Right lobe of liver (tissue), 5 donors: ENCODE measurements around the gene FCGR3B. TPM values are rescaled to one million over a fixed set of nuclear protein-coding genes. Genes with fewer than 3 reads are reported as not detected.

ENCODE experiments used
- total RNA-seq, 6 experiments: library from RNA; depleted of rRNA in 2 of 6; stranded (reverse); fragments of >200 nt in 2 of 6; fragmentation: NEBNext Ultra II Directional in 3 of 6; extraction: Animal tissue kit (Norgen Biotek cat#: 25700) in 3 of 6; gene quantifications; one replicate each; pipeline versions ENCODE4 v1.1.0 to v1.2.4, GENCODE V29; 2016 to 2023
- donor health status: DM: no; HTN: no; CAD: no.
- donor health status: DM: no; HTN: no; CAD: no.
- donor health status: DM: no; HTN: yes; CAD: no.
- donor health status: DM: no; HTN: yes; CAD: no.

The FCGR3B gene
- total RNA-seq, 6 experiments from 2014 or later: 1.7 to 14.3 (median 3.6) TPM

Other genes starting within 250 kb of the FCGR3B start
- 10 to 100 TPM in 3 of 6 experiments, 1 to 10 TPM in 3; 4.7 to 22.1 (median 13.6) TPM for gene FCGR2A, start 125.7 kb downstream of the FCGR3B start, total RNA-seq
- 1 to 10 TPM in 4 of 6 experiments, under 1 TPM in 2; 0.59 to 3.1 (median 1.6) TPM for gene HSPA6, start 106.6 kb downstream of the FCGR3B start, total RNA-seq
- 100 to 1,000 TPM in 1 of 6 experiments, 10 to 100 TPM in 5; 17.6 to 127 (median 31.2) TPM for gene FCGR3A, start 81.4 kb downstream of the FCGR3B start, total RNA-seq
- 10 to 100 TPM; 15.5 to 30.9 (median 25.0) TPM for gene FCGR2B, start 32.0 kb upstream of the FCGR3B start, total RNA-seq
- gene FCRLA, start 76.1 kb upstream of the FCGR3B start, total RNA-seq: under 1 TPM in 1 of 6 experiments, not detected in 5; 0.20 TPM
- under 1 TPM; 0.14 to 0.99 (median 0.37) TPM for gene FCRLB, start 90.4 kb upstream of the FCGR3B start, total RNA-seq
- 1 to 10 TPM; 4.0 to 7.1 (median 4.7) TPM for gene DUSP12, start 118.6 kb upstream of the FCGR3B start, total RNA-seq
- gene ATF6, start 135.1 kb upstream of the FCGR3B start, total RNA-seq: 10 to 100 TPM; 16.5 to 24.4 (median 20.4) TPM